ENCODE measurements around the gene CDC14C.
"Not testable (repeated sequence)": the region's sequence is repeated elsewhere in the genome, so short reads cannot be mapped to it uniquely, and the experiment has no call there.

The CDC14C gene

DNA sequence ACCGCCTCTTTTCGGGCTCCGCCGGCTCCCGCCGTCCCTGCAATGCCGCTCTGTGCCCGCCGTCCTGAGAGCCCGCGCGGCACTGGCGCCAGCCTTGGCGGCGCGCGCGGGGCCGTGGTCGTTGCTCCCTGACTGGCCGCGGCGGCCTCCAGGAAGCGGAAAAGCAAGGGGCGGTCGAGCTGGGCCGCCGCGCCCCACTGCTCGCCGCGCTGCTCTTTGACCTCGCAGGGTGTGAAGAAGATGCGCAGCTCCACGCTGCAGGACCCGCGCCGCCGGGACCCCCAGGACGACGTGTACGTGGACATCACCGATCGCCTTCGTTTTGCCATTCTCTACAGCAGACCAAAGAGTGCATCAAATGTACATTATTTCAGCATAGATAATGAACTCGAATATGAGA is at the start of gene CDC14C:
Gene CDC14C (plus strand): TSS at position 115 of the 400 bp plus-strand sequence. CDS start 126 bp downstream, at position 241.
- DNase-seq: no peak

DNA sequence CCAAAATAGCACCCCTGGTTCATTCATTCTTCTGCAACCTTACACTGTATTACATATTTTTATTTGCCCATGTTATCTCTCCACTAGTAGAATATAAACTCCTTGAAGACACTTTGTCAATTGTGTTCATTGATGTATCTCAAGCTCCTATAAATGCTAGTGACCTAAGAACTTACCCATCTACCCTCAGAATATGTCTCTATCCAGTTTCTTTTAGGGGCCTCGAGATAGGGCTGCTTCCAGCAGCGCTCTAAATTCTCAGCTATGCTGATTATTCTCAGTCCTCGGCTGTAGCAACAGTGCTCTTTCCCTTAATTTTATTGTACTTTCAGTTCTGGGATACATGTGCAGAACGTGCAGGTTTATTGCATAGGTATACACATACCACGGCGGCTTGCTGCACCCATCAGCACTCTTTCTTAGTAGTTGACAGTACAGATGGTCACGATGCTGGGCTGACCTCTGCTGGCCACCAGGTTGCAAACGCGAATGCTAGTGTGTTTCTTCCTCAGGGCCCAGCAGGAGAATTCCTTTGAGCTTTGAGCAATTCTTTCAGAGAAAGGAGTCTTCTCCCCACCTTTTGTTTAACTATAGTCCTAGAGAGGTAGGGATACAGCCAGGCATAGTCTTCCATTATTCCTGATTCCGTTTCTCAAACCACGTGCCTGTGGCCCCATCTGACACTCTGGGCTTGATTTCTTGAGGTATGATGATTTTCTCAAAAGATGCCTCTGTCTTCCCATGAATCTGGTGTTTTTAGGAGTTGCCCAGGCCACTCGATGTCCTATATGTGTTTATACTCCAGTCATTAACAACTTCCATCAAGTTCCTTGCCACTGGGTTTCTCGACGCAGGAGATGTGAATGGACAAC is 49.1 kb upstream of the CDC14C start:
- no peak for DNase-seq

DNA sequence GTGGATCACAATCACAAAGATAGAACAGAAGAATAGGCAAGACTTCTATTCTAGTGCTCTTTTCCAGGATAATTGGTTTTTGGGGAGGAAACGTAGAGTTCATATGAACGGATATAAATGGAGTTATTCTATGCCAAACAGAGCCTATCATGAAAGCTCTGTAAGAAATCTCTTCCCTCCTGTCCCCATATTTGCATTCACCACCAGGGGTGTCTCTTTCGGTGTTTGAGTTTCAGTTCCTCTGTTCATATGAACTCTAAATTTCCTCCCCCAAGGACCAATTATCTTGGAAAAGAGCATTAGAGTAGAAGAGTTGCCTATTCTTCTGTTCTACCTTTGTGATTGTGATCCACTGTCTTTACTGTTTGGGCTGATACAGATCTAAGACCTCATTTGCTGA is 48.3 kb upstream of the CDC14C start:
- no peak for DNase-seq

DNA sequence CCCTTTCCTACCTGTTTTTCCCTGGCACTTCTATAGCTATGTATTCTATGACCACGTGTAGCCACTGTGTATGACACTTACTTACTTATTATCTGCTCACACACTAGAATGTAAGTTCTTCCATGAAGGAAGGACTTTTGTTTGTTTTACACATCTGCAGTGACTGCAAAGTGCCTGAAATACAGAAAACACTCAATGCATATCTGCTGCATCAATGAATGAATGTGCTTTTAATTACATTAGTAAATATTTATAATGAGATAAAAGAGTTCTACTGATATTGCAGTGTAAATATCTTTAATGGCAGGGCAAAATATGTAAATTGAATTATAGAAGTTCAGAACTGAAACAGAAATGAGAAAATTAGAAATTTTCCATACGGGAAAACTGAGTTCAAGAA is 43.5 kb upstream of the CDC14C start:
- DNase-seq: no peak

DNA sequence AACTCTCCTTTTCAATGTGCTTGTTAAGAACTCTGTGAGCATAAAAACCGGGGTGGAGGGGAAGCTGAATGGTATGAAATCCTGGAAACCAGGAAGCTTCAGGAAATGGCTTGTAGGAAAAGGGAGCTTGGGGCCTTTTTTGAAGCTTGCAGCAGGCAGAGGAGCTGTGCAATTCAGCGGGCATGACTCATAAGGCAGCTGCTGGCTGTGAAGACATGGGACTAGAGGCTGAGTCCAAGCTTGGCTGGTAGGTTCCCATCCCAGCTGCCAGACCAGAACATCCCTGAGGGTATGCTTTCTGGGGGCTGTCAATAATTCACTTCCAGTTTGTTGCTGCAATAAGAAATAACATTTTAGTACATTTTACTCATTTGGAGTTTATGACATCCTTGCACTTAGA is 36.8 kb upstream of the CDC14C start:
- no peak for DNase-seq

DNA sequence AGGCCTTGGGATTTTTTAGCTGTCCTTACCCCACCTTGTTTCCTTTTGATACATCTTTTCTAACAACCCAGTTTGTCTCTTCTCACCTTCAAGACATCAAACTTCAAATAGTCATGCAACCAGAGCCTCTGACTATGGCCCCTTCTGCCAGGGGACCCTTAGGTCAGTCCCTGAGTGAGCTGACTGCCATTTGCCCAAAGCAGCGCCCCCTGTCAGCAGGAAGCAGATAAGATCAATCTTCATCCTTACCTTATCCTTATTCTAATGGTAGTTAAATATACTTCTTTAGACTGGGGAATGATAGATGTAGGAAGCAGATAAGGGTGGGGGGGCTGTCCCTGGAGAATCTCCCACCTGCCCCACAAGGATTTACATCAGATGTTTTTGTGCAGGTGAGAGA is 29.8 kb upstream of the CDC14C start:
- DNase-seq: no peak

DNA sequence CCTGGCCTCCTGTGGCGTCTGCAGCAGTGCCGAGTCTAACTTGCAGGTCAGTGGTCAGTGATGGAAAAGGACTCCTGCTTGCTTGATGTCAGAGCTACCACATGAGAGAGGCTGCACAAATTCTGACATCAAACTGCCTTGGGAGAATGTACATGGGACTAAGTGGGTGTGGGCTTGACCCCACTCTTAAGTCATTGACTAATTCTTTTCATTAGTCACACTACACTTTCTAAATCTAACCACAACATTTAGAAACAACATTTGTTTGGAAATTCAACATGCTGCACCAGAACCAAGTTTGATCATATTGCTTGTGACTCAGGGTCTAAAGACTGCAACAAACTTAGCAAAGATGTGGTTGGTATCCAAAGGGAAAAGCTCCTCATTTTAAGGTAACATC is 24.4 kb upstream of the CDC14C start:
- DNase-seq: no peak

DNA sequence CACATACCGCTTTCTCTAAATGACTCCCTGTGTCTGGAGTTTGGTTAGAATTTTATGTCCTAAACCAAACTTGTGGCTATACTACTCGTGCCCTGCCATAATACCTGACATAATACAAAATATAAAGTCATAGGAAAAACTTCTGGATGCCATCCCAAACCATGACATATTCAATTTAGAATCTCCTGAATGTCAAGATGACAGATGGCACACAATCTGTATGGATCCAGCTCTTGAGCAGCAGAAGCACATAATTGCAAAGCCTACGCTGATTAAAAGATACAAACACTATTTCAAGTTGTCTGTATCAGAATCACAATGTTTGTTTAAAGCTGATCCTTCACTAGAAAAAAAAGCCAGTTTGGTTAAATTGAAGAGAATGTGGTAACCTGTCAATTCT is 22.4 kb upstream of the CDC14C start:
- no peak for DNase-seq

DNA sequence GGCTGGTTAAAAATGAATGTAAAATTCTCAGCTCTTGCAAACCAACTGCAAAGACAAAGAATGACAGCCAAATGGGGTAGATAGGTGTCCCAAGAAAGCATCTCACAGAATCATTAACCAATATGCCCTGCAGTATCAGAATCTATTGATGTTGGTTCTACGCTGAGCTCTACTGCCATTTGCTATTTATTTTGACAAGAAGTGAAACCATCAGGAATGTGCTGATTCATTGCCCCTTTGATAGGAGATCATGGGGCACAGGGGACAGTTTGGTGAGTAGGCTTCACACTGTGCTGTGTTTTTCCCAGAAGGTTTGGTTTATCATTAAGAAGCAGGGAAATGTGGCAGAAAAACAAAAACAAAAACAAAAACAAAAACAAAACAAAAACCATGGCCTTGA is 19.4 kb upstream of the CDC14C start:
- DNase-seq: no peak

DNA sequence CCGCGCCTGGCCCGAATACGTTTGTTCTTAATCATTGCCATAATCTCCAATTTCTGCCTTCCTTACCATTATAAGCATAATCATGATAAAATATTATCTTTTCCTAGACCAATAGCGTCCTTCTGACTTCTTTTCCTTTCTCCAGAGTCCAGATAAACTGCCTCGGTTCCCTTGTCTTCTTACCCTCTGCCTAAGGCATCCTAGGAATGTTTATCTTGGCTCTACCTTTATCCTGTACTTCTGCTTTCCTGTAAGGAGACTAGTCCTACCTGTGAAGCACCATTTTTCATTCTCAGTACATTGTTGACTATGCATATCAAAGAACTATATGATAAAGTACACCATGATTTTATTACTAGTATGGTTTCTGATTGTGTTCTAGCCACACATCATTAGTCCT is 18.7 kb upstream of the CDC14C start:
- DNase-seq: not testable (repeated sequence)

DNA sequence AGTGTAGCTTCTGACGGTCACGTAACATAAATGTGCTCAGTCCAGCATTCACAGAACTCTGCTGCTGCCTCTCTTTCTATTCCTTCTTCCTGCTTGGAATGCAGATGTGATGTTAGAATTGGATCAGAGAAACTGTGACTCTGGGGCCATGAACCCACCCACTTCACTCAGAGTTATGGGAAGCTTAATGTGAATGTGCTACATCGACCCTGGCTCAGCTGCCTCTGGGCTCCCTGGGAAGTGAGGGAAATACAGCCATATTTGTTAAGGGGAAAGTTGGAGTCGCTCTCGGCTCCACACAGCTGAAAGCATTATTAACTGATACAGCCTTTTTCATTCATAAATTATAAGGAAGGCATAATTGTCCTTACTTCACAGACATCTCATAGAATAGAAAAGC is 14.5 kb upstream of the CDC14C start:
- DNase-seq: not testable (repeated sequence)

DNA sequence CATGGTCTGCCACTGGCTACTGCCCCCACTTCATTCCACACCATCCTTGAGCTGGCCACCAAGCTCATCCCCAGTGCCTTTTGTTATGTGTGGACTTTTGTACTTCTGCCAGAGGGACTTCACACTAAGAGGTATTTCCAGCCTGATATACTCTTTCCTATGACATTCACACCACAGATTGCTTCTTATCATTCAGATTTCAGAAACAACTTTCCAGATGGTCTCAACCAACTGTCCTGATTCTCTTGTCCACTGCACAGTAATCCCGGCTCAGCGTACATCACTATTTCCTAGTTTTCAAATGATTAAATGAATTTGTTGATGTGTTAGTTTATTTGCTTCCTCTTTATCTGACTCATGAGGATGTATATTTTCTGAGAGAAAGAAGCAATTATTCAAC is 7.1 kb downstream of the CDC14C start:
- no peak for DNase-seq

DNA sequence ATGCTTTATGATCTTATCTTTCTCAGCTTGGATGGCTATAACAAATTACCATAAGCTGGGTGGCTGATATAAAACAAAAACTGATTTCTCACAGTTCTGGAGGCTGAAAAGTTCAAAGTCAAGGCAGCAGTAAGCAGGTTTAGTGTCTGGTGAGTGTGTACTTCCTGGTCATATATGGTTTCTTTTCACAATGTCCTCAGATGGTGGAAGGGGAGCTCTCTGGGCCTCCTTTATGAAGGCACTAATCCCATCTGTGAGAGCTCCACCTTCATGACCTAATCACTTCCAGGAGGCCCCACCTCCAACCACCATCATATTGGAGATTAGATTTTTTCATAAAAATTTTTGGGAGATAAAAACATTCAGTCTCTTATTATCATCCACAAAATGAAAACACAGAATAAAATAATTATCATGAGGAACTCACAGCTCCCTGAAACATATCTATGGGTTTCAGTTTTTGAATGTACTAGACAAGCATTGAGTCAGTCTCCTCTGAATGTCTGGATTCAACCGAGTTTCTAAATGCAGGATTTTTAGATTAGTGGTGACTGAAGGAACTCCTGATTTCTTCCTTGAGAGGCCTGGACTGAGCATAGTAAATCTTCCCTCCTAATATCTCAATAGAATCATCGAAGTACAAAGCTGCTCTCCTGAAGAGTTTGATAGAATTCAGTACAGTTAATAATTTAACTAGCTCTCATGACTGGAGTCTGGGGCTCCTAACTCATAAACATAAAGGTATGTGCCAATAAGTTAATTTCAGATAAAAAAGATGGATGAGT is 8.0 kb downstream of the CDC14C start:
- no peak for DNase-seq

DNA sequence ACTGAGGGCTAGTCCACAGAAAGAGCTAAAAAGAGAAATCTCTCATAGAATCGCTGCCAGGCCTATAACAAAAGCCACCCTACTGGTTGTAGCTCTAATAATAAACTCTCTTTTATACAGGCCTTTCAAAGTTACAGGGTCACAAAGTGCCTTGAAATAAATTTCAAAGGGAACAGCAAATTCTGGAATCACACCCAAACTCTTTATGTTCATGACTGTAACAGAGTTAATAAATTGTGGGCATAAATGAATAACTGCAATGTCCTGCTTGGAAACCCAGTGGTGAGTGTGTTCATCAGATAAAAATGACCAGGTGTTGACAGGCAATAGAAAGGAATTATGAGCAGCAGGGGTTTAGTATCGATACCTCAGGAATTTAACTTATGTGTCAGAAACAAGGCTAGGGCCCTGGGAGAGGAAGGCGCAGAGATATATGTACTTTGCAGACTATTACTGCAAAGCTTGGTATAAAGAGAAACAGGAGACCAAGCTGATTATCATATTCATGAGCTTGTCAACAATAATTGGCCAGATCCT is 9.3 kb downstream of the CDC14C start:
- DNase-seq: no peak

DNA sequence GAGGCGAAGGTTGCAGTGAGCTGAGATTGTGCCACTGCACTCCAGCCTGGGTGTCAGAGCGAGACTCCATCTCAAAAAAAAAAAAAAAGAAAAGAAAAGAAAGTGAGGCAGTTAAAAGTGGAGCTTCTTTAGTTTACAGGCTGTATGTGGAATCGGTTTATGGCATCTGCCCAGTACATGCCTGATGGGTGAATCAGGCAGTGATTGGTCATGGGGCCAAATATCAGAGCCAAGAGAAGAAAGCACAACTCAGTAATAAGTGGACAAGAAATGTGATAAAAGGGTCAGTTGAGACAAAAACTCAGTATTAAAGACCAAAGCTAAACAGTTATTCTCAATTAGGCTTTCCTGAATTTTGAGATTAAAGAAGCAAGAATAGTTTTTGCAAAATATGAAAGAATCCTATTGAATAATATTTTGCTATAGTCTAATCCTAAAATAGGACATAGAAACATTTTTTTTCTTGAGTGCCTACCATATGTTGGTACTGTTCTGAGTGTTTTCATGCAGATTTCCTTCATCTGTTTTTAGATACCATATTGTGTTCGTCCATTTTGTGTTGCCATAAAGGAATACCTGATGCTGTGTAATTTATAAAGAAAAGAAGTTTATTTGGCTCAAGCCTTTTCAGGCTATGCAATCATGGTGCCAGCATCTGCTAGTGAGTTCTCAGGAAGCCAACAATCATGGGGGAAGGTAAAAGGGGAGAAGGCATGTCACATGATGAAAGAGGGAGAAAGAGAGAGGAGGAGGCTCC is 14.4 kb downstream of the CDC14C start:
- DNase-seq: no peak

DNA sequence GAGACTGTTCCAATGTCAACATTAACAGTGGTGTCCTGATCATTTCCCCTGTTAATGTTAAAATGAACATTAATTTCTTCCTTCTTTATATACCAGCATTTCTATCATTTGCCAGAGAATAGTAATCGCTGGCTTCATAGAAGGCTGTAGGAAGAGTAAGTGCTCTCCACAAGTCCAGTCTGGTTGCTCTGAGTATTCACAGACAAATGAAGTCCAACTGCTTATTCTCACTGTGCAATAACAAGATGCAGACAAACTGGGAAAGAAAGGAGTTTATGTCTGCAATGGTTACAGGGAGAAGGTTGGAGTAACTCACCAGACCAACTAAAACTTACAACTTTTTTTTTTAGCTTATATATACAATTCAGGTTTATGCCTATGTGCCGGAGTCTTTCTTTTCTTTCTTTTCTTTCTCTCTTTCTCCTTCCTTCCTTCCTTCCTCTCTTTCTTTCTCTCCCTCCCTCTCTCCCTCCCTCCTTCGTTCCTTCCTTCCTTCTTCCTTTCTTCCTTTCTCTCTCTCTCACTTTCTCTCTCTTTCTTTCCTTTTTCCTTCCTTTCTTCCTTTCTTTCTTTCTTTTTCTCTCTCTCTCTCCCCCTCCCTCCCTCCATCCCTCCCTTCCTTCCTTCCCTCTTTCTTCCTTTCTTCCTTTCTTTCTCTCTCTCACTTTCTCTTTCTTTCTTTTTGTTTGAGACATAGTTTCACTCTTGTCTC is 19.1 kb downstream of the CDC14C start:
- DNase-seq: no peak

DNA sequence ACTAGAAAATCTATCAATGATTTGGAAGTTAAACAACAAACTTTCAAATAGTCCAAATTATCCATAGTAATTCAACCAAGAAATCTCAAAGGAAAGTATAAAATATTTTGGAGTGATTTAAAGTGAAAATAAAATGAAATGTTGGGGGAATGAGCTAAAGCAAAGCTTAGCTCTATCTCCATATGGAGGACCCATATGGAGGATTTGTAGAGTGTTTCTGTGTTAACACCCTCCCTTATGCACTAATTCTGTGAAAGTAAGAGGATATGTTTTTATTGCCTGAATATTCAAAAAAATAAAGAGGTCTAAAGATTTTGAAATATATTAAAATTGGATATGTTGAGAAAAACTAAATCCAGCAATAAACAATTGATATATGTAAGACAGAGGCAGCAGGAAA is 31.6 kb downstream of the CDC14C start:
- no peak for DNase-seq

DNA sequence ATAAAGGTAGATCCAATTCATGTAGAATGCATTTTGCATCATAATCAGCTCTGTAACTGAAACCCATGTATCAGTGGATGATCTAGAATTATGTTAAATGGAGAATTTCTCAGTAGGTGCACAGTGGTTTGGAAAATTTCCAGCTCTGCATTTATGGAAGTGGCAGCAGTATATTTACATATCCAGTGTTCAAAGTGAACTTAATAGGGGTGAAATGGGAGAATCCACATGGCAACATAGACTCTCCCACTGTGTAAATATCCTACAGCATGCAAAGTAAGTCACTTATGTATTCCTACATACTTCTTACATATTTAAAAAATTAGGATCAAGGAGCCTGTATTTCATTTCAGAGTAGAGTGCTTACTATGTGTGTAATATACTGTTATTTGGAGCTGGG is 35.3 kb downstream of the CDC14C start:
- no peak for DNase-seq

DNA sequence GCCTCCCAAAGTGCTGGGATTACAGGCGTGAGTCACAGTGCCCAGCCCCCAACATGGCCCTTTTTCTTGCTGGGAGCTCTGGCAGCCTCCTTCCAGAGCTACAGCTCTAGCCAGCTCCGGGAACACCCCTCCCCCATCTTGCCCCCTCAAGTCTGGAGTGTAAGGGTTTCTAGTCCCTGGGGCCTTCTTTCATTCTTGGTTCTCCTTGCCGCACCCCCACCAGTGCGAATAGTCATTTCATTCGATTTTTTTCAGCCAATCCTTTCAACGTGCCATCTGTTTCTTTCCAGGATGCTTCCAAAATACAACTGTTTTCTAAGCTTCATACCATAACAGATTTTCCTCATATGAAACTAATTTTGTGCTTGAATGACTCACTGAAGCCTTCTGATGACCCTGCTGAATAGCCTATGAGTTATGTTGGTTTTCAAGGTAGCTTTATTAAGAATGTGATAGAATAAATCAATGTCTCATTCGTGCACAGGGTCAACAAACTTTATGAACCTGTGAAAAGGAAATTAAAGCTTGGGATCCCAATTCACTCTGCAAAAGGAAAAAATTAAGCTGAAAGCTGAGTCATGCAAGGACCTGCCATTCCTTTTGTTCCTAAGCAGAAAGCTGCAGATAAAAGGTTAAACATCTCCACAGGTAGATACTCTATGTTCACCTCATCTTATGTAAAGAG is 38.6 kb downstream of the CDC14C start:
- no peak for DNase-seq

DNA sequence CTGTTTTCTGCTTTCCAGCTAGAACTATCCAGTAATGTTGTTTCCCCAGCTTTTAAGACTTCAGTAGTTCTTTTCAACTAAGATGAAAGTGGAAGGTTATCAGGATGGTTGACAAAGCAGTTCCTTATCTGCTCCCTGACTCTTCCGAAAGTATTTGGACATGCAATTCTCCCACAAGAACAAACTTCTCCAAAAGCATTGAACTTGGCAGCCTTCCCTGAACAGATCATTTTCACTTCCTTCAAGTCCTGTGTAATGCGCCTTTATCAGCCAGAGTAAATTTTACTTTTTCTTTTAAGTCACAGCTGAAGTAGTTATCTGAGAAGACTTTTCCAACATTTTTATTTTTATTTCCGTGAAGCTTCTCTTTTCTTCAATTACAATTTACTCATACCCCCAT is 39.7 kb downstream of the CDC14C start:
- DNase-seq: peak; percentile 46

DNA sequence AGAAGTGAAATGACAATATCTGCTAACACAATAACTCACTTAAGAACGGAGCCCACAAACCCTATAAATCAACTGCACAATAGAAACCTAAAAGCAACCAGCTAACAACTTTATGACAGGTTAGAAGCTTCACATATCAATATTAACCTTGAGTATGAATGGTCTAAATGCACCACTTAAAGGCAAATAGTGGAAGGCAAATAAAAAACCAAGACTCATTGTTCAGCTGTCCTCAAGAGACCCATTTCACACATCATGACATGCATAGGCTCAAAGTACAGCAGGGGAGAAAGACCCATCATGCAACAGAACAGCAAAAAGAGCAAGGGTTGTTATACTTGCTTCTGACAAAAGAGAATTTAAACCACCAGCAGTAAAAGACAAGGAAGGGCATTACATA is 46.8 kb downstream of the CDC14C start:
- DNase-seq: no peak

DNA sequence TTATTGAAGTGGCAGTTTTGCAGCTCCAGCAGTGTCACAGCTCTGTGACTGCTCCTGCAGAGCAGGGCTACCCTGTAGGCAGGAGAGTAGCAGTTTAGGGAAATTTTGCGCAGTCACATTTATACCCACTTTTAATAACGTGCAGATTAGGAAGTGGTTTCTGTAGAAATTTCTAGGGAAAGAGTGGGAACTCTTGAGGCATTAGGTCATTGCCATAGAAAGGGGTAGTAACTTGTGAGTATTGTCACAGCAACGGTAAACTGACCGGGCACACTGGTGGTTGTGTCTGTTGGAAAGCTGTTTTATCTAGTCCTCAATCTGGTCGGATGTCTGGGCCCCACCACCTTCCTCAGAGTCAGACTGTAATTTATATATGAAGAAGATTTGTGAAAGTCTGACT is 51.9 kb downstream of the CDC14C start:
- no peak for DNase-seq
